Activated T-cell treated with anti-CD3 and anti-CD28 coated beads, Interleukin-2, amount 50 U/mL, for 48 hours (primary cell): ENCODE results near the gene SLC16A8.
"Not testable (repeated sequence)": the region's sequence is repeated elsewhere in the genome, so short reads cannot be mapped to it uniquely, and the experiment has no call there.

Source experiments
- DNase-seq, 2 experiments: peaks; one replicate each; pipeline ENCODE4 v3.0.0-alpha.2; 2020

SLC16A8 gene, protein sequence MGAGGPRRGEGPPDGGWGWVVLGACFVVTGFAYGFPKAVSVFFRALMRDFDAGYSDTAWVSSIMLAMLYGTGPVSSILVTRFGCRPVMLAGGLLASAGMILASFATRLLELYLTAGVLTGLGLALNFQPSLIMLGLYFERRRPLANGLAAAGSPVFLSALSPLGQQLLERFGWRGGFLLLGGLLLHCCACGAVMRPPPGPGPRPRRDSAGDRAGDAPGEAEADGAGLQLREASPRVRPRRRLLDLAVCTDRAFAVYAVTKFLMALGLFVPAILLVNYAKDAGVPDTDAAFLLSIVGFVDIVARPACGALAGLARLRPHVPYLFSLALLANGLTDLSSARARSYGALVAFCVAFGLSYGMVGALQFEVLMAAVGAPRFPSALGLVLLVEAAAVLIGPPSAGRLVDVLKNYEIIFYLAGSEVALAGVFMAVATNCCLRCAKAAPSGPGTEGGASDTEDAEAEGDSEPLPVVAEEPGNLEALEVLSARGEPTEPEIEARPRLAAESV

DNA sequence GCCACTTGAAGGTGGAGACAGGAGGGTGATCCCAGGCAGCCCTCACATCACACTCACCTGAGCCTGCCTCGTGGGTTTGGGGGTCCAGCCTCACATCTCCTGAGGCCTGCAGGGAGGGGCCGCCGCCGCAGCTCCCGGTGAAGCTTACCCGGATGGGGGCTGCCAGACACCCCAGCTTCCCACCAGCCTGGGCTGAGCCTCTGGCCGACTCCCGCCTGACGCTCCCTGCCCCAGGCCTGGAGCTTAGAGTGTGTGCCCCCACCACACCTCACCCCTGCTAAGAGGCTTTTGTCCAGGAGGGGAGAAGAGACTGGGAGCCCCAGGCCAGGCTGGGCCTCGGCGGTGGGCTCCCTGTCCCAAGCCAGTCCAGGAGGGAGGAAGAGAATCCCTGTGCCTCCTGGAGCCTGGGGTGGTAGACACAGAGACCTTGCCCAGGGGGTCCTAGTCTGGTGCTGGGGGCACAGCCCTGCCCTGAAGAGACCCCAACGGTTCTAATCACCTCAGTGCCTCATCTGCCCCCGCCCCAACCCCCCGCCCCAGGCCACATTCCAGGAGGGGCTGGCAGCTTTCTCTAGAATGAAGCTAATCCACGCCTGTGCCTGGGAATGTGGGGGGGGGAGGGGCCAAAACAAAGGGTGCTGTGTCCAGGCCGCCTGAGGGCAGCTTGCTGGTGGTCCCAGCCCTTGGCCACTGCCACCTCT, at the start of gene SLC16A8:
SLC16A8 (minus strand) TSS at position 254 of the 701 bp plus-strand sequence. CDS start 1,311 bp downstream, outside the sequence.
- no peak for DNase-seq

DNA sequence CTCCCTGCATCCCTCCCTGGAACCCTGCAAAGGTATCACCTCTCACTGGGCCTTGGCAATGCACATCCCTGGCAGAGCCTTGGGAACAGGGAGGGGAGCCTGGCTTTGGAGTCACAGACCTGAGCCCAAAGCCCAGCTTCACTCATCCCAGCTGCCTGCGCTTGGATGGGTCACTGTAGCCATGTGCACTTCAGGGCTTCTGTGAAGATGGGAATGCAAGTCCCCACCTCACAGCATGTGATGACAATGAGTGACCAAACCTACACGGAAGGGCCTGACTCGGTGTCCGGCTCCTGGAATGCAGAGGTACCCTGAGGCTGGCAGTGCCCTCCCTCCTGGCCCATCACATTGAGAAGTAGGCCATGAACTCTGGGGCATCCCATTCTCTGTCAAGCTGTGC, 49.3 kb upstream of the SLC16A8 start:
- no peak for DNase-seq

DNA sequence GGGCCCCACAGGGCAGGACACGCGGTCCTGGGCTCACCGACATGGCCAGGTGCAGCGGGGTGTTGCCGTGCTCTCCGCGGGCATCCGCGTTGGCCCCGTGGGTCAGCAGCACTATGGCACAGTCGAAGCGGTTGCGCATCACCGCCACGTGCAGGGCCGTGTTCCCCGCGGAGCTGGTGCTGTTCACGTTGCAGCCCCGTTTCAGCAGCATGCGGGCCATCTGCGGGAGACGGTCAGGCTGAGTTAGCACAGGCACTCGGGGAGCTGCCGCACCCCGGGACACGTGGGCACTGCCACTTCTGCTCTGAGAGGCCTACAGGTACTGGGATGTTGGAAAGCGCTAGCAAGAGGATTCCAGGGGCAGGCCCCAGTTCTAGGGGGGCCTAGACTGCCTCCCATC, 48.8 kb upstream of the SLC16A8 start:
- DNase-seq, result no peak

DNA sequence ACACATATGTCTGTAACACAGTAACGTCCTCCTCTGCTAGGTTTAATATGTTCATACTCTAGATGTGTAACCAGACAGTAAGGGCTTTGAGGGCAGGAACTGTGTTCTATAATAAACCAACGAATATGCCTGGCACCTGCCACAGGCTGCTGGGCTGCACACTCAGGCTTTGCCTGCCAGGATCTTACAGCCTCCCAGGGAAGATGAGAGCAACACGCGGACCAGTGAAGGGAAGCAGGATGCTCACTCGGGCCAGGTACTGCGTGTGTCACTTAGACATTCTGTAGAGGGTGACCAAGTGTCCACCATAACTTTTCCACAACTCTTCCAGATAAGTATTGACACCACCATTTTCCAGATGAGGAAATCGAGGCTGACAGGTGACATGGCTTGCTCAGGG, 48.2 kb upstream of the SLC16A8 start:
- no peak for DNase-seq

DNA sequence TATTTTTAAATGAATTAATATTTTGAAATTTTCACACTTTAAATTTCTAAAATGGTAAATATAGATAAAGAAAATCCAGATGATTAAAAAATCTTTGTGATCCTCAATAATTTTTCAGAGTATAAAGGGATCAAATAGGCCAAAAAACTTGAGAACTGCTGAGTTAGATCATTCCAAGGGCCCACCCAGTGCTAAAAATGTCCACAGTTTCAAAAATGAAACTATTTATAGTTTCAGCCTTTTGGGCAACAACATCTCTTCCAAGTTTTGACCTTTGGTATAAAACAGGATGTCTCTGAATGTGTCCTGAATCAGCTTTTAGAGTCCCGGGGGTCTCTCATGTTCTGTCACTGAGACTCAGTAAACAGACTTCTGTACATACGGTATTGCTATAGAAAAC, 47.4 kb upstream of the SLC16A8 start:
- DNase-seq, result no peak

DNA sequence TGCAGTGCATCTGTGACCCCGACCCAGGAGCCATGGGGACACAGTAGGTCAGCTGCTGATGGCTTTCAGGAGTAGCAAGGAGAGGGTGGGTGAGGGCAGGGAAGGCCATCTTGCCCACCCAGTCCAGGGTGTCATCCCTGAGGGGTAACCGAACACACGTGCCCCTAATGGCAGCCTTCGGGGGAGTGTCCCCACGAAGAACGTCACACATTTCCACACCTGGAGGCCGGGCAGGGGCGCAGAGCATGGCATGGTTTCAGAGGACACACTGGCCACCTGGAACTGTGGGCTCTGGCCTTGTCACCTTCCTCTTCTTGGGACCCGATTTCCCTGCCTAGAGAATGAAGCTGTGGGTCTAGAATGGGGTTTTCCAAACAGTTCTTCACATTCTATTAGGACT, 45.9 kb upstream of the SLC16A8 start:
- DNase-seq, result no peak

DNA sequence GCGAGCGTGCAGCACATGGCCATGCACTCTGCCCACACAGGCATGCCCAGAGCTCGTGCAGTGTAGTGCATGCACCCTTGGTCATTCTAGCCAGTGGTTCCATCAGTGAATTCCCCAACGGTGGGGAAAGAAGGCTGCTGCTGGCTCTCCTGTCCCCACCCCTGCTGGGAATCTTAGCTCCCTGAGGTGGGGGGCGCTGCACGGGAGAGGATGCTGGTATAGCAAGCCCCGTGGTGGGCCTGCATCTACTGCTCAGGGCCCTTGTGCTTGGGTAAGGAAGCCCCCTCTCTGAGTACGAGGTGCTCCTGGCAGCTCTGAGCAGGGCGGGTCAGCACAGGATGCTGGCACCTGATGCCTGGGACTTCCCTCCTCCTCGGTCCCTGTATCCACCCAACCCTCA, 45.0 kb upstream of the SLC16A8 start:
- no peak for DNase-seq

DNA sequence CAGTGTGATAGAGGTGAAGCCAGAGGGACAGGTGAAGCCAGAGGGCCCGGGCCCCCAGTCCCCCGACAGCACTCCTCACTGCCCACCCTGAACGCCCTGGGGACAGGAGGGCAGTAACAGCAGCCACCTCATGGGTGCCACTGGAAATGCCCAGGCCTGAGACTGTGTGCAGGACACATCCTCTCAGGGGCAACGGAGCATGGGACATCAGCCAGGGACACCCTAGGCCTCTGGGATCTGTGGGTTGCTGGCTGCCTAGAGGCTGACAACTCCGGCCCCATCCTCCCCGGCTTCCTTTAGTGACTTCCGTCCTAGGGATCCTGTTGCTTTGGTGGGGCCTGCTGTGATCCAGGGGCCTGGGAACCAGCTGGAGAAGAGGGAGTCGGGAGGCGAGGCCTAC, 43.9 kb upstream of the SLC16A8 start:
- no peak for DNase-seq

DNA sequence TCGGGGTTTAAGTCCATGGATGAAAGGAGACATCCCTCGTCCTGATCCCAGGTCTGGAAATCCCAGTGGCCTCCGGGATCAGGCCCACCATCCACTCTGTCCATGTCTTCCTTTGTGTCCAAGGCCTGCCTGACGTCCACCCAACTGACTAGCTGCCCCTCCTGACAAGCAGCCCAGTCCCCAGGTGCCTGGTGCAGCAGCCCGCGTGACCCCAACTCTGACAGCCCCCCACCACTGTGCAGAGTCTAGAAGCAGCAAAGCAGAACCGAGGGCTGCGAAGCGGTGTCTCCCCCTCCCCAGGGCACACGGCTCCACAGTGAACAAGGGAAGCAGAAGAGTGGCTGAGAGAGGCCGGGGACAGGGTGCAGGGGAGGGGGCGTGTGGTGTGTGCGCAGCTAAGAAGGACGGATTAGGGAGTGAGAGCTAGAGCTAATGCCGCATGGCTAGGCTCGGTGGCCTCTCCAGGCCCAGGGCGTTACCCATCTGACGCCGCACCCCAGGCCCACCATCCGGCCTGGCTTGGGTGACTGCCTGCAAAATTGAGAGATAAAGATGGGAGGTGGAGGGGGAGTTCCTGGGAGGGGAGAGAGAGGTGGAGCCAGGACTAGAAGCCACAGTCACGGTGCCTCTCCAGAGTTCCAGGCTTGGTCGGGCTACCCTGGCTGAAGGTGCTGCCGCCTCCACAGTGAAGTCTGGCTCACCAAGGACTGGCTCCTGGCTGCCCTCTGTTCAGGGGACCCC, 43.1 kb upstream of the SLC16A8 start:
- DNase-seq, result no peak

DNA sequence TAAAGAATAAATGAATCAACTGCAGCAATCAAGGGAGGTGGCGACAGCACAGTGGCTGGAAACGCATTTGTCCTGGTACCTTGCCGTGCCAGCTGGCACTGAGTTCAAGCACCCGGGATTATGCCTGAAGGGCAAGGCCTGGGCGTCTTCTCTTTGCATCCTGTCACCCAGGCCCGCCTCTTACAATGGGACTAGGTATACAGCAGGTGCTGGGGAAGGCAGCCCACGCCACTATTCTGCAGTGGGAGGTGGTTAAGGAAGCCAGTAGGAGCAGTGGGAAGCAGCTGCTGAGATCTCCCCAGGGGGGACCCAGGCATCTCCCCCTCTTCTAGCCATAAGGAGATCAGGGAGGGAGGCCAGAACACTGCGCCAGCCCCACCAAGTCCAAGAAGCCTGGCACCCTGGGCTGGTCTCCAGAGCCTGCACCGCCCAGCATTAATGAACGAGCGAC, 41.8 kb upstream of the SLC16A8 start:
- no peak for DNase-seq

DNA sequence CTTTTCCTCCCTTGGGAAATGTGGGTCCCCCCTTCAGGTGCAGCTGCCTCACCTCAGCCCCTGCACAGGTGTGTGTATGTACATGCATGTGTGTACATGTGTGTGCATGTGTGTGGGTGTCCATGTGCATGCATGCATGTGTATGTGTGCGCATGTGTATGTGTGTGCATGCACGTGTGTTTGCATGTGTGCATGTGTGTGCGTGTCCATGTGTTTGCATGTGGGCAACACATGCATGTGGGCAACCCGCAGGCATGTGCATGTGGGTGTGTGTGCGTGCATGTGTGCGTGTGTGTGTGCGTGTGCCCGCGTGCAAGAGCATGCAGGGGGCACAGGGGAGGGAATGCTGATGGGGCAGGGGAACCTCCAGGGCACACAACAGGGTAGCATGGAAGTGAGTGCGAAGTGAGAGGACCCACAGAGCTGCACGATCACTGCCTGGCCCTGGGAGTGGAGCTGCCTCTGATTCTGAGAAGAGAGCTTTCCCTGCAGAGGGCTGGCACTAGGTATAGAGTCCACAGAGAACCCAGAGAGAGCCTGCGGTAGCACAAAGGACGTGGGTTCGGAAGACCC, 41.1 kb upstream of the SLC16A8 start:
- DNase-seq, result no peak

DNA sequence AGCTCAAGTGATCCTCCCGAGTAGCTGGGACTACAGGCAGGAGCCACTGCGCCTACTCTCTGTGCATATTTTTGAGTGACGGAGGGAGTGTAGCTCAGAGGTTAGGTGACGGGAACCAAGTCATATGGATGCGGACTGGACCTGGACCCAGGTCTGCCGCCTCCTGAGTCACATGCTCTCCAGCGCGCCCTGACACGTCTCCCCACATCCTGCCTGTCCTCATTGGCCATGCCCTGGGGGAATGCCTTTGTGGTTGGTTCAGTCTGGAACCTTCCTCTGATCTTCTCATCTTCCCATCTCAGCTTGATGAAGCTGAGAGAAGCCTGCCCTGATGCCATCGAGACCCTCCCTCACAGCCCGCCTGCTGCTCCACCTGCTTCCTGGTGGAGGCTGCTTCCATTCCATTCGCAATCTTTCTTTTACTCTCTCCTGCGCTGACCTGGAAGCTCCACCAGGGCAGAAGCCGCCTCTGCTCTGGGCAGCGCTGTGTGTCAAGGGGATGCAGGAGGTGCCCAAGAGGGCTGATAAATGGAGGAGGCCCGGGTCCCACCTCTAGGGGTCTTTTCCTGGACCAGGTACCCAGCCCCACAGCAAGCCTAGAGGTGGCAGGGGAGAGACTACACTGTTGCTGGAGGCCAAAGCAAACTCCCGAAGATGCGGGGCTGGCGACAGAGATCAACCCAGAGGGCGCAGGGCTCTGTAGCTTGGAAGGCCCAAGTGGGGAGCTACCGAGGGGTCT, 40.4 kb upstream of the SLC16A8 start:
- DNase-seq, result no peak

DNA sequence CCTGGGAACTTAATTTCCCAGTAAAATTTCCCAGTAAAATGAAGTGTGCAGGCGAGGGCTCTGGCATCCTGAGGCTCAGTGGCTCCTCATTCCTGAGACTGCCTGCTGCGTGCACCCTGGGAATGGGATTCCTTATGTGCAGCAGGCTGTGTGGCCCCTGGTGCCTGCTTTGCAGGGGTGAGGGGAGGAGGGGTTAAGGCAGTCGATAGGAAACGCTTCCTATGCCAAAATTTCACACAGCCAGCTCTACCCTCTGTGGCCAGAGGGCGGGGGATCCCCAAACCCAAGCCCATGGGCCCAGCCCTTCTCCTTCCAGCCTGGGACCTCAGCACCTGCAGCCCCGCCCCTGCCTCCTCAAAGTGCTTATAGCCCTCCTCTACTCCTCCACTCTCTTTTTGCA, 38.6 kb upstream of the SLC16A8 start:
- DNase-seq, result no peak

DNA sequence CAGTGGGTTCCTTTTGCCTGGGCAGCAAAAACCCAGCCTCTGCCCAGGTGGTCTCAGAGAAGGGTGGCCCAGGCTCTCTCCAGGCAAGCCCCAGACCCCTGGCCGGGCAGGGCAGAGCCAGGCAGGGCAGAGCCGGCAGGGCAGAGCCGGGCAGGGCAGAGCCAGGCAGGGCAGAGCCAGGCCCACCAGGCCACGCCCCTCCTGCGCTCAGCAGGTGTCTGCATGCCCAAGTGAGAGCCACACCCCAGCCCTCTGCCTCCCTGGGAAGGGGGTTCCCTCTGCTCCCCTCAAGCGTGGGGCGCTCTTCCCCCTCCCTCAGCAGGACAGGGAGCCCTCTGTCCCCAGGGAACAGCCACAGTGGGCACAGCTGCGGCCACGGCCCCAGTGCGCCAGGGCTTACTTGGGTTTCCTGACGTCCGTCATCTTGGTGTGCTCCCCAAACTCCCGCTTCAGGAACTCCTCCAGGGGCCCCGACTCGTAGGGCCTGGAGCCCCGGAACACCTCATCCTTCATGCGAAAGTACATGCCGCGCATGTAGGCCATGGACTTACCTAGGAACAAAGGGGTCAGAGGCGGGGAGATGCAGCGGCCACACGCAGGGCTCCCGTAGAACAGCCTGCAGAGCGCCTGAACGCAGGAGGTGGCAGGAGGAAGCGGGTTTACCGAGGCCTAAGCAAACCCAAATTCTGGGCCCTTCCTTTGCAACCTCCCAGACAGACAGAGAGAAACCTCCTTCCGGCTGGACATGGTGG, 36.6 kb upstream of the SLC16A8 start:
- DNase-seq, result no peak

DNA sequence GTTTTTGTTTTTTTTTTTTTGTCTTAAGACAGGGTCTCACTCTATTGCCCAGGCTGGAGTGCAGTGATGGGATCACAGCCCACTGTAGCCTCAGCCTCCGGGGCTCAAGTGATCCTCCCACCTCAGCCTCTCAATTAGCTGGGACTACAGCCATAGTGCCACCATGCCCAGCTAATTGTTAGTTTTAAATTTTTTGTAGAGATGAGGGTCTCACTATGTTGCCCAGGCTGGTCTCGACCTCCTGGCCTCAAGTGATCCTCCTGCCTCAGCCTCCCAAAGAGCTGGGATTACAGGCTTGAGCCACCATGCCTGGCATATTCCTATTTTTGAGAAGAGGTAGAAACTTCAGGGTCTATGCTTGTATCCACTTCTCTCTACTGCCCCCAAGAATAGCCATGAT, 34.8 kb upstream of the SLC16A8 start:
- DNase-seq, result not testable (repeated sequence)

DNA sequence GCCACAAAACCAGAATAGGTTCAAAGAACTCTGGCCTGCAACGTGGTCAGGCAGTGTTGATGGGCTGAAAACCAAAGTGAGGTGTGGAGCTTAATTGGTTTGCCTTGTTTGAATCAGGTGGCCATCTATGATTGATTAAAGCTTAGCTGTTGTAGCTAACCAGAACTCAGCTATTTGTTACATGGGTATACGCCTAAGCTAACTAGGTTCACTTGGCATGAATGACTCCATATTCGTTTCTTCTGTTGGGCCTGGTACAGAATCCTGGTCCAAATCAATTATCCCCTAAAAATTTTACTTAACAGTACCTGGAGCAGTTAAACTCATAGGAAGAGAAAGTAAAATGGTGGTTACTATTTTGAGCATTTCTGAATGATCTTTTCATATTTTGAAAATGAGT, 34.2 kb upstream of the SLC16A8 start:
- no peak for DNase-seq

DNA sequence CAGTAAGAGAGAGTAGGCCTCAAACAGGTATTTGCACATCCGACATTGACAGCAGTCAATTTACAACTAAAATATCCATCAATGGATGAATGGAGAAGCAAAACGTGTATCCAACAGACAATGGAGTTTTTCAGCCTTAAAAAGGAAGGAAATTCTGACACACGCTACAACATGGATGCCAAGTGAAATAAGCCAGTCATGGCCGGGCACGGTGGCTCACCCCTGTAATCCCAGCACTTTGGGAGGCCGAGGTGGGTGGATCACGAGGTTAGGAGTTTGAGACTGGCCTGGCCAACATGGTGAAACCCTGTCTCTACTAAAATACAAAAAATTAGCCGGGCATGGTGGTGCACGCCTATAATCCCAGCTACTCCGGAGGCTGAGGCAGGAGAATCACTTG, 33.6 kb upstream of the SLC16A8 start:
- DNase-seq, result not testable (repeated sequence)

DNA sequence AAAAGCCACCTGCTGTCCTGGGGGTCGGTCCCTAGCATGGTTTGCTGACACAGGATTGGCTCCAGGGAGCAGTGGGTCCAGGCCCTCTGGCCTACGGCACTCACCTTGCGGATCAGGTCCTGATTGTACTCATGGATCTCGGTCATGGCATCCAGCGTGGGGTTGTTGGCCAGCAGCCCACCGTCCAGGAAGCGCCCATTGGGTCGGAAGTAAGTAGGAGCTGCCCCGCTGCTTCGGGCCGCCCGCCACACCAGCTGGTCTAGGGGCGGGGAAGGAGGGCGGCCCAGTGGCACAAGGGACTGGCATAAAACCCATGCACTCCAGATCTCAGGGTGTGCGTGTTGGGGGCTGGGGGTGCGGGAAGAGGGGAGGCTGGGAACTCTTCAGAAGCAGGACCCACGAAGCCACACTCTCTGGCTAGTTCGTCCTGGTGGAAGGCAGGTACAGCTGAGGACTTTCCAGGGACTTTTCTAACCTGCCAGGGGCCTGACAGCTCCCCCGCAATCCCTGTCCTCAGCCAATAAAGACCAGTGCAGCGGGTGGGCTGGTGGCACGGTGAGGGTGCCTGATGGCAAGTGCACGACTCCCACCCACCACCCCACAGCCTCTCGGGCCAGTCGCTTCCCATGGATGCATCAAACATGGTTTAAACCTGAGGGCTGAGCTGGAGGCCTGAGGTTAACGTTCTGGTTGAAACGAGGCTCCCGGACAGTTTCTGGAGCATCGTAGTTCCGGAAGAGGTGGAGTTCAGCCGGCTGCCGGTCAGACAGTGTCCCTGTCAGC, 31.6 kb upstream of the SLC16A8 start:
- DNase-seq, result no peak

DNA sequence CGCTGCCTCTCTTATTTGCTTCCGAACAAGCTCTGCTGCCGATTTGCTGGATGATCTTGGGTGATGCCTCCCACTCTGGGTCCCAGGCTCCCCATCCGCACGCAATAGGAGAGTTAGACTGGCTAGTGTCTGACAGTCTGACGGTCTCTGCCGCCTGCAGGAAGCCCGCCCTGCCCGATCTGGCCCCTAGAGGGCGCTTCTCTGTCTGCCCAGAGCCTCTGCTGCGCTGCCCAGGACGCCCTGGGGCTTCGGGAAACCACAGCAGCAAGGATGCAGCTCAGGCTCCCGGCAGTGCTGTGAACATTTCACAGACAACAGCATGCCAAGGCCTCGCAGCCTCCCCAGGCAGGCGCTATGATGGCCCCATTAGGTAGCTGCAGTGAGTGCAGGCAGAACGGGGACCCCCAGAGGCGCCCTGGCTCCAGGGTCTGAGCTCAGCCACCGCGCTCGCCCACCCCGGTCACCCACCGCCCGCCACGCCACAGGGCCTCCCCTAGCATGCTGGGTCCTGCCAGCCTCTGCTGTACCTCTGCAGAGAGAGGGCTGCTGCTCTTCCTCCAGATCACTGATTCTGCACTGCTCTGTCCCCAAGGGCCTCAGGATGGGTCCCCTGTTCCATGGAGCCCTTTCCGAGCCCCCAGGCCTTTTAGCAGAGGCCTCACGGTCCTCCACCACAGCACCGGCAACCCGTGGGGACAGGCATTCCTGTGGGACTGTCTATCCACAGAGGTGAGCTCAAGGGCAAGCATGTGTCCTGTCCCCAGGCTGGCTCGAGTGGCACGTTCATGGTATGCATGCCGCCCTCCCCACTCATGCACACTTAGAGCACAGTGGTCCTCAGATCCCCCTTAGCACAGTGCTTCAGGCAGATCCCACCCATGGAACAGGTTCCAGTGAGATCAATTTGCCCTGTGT, 30.8 kb upstream of the SLC16A8 start:
- peak; percentile 85 to 88 for DNase-seq

DNA sequence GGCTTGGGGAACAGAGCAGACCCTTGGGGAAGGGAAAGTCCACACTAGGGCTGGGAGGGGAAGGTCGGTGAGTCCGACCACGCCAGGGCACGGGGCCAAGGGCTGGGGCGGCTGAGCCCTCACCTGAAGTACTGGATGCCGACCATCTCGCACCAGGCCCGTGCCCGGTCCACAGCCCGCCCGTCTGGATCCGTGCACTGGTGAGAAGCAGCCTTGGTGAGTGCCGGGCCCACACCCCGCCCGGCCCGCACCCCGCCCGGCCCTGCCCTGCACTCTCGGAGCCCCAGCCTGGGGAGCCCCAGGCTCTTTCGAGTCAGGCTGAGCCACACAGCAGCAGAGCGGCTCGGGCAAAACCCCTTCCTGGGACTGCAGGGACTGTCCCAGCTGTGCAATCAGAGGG, 28.4 kb upstream of the SLC16A8 start:
- no peak for DNase-seq
